Cardiac atrium fibroblast (primary cell): ENCODE measurements around the gene HACD4. TPM values are rescaled to one million over a fixed set of nuclear protein-coding genes. Genes with fewer than 3 reads are reported as not detected.

ENCODE experiments used
- total RNA-seq: library from RNA; depleted of rRNA; stranded (reverse); fragments of >200 nt; gene quantifications from 2 replicates; pipeline ENCODE4 v1.2.3, GENCODE V29; 2015

HACD4 gene
- total RNA-seq = 0.36 and 1.5 TPM in 2 replicates

GRCh38 chr9:21031091-21031807, at the start of gene HACD4:
HACD4 (minus strand) TSS chr9:21031640; CDS start chr9:21031590, 50 bp downstream.

GRCh38 chr9:21077781-21078180, 46.3 kb upstream of the HACD4 start, which contains the start of gene IFNB1:
IFNB1 (minus strand) TSS chr9:21077942; CDS start chr9:21077869, 73 bp downstream.

Other genes with a start within 250 kb of the HACD4 start
- not detected in 2 replicates for gene IFNB1, start 46.3 kb upstream of the HACD4 start, total RNA-seq
- gene IFNW1, start 110.2 kb upstream of the HACD4 start, total RNA-seq = not detected in 2 replicates
- not detected in 2 replicates for gene IFNA21, start 135.0 kb upstream of the HACD4 start, total RNA-seq
- not detected in 2 replicates for gene IFNA4, start 155.9 kb upstream of the HACD4 start, total RNA-seq
- gene IFNA7, start 170.6 kb upstream of the HACD4 start, total RNA-seq = not detected in 2 replicates
- not detected in 2 replicates for gene IFNA10, start 175.5 kb upstream of the HACD4 start, total RNA-seq
- gene IFNA16, start 185.7 kb upstream of the HACD4 start, total RNA-seq = not detected in 2 replicates
- gene IFNA17, start 196.6 kb upstream of the HACD4 start, total RNA-seq = not detected in 2 replicates
- not detected in 2 replicates for gene IFNA14, start 208.4 kb upstream of the HACD4 start, total RNA-seq